Head of caudate nucleus (tissue), 42 donors: Measurements from ENCODE around the gene PPP4R2.
"Not testable (repeated sequence)": the region's sequence is repeated elsewhere in the genome, so short reads cannot be mapped to it uniquely, and the experiment has no call there.

ENCODE experiments used
- DNase-seq, 42 donors: peaks; one replicate each; pipeline versions ENCODE4 v3.0.0 to v3.0.0-alpha.2; 2020 to 2021; ENCODE audit warnings: mixed read lengths in 7 of 42
- intact Hi-C: fragments of 100-400 bp; cut with DNase I; formaldehyde crosslinking; loops from one replicate; pipeline ENCODE4 v1.15.0; 2022

The PPP4R2 gene

DNA sequence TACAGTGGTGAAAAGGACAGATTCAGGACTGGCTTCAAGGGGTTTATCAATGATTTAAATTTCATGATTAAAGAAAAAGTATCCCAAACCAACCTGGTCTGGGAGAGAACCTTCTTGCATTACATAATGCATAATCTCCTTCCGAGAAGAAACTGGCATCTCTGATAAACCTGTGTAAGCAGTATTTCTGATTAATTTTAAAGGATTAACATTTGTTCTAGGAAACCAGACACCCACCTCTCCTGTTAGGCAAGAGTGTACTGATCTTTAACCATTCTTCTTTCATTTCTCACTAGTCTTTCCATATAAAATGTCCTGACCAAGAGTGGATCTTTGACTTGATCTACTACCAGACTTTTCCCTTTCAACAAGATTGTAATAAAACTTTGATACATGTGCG lies 22.8 kb upstream of the PPP4R2 start:
- DNase-seq: no peak
- intact Hi-C loops: no loop called here

GRCh38 chr3:72974956-72975355 lies 21.7 kb upstream of the PPP4R2 start:
- no peak for DNase-seq

DNA sequence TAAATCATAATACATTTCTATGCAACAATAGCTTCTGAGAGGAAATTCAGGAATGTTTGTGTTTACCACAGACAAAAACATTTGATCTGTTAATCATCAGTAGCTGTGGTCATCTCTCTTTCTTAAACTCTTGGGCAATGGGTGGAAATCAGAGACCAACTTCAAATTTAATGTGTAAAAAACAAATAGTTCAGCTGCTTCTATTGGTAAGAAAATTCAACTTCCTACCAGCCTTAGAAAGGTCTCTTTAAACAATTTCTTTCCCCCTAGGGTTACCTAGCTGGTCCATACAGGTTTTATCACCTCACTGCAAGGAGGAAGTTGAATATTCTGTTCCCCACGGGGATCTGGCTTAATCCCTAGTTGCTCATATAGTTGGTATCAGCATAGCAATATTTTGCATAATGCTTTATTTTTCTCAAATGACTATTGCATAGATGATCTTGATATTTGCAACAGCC lies 20.3 kb upstream of the PPP4R2 start:
- intact Hi-C loops: no loop called here
- no peak for DNase-seq

More at GRCh38 chr3:72974956-72975355, 21.7 kb upstream of the PPP4R2 start:
- intact Hi-C loops: no loop called here

DNA sequence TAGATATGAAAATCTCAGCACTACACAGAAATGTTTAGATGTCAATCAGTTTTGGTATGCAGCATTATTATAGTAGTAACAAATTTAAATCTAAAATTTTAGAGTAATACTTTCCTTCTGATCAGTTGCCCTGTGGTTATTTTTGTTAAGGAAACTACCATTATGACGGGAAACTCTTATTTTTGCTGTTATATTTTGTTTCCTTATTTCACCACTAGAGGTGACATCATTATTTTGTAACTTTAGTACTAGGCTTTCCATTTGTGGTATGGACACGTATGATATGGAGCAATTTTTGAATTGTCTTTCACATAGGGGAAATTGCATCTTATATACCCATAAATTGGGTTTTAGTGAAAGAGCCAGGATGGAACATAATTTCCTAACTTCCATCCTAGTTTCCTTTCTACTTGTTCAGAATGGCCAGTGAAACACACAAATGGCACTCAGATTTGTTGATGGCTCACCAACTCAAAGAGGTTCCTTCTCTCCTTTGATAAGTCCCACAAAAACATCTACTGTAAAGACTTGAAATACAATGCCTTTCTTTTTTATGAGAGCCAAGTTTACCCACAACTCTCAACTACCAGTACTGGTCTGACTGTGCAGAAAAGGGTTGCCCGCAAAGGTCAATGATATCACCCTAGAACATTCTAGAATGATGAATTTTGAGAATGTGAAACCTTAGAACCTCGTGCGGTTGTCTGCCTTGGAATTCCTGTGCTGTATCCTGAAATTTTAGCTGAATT lies 19.4 kb upstream of the PPP4R2 start:
- DNase-seq: peak in 1 of 42 donors; percentile 7
- intact Hi-C loops: no loop called here

DNA sequence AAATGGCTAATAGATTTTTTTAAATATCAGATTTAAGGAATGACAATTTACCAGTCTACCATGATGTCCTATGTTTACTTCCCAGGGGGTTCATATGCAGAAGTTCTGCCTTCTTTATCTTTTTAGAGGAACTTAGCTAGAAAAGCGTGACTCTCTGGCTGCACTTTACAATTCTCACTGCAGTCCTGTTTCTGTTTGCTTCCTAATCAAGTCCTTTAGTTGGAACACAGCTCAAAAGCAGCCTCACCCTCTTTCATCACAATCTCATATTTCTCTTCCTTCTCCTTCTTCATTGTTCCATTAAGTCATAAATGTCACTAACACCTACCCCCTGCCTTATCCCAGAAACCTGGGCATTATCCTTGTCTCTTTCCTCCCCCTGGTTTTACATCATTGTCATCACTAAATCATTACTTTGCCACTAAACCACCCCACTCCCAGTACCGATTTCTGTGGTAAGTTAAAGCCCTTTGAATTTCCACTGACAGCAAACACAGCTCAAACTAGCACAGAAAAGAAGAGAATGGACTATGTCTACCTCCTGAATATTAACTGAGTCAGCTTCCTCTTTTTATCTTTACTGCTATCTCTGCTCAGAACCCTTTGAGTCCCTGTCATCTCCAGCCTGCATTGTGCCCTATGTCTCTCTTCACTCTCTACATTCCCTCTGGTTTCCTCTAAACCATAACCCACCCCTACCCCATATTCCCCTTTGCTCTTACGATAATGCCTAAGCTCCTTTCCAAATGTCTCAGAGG lies 13.8 kb upstream of the PPP4R2 start:
- intact Hi-C loops: no loop called here
- peak in 2 of 42 donors; percentile 0 to 20 for DNase-seq

- intact Hi-C loops: no loop called here
Observed at GRCh38 chr3:72985576-72985975, 11.0 kb upstream of the PPP4R2 start.

GRCh38 chr3:72990701-72991395 lies 5.8 kb upstream of the PPP4R2 start:
- DNase-seq: no peak
- intact Hi-C loops: loop anchor here (10.0 kb wide), 1 partner anchor 64 kb away; no protein-coding TSS in a partner anchor

More at GRCh38 chr3:72985576-72985975, 11.0 kb upstream of the PPP4R2 start:
- no peak for DNase-seq

GRCh38 chr3:72991522-72991921 lies 5.1 kb upstream of the PPP4R2 start:
- intact Hi-C loops: loop anchor here (10.0 kb wide), 1 partner anchor 63 kb away; no protein-coding TSS in a partner anchor
- DNase-seq: peak in 4 of 42 donors; percentile 15 to 55 (median 34)

DNA sequence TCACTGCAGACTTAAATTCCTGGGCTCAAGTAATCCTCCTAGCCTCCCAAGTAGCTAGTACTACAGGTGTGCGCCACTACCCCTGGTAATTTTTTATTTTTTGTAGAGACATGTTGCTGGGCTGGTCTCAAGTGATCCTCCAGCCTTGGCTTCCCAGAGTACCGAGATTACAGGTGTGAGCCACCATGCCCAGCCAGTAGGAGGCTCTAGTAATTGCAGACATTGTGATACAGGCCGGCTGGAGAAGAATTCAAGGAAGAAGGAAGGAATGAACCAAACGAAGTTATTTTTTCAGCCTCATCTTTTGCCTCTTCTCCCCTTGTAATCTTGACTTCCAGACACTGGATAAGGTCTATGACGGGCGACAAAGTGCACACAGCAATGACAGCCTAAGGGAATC lies 3.2 kb upstream of the PPP4R2 start:
- intact Hi-C loops: loop anchor here (10.0 kb wide), 1 partner anchor 61 kb away; no protein-coding TSS in a partner anchor
- no peak for DNase-seq

DNA sequence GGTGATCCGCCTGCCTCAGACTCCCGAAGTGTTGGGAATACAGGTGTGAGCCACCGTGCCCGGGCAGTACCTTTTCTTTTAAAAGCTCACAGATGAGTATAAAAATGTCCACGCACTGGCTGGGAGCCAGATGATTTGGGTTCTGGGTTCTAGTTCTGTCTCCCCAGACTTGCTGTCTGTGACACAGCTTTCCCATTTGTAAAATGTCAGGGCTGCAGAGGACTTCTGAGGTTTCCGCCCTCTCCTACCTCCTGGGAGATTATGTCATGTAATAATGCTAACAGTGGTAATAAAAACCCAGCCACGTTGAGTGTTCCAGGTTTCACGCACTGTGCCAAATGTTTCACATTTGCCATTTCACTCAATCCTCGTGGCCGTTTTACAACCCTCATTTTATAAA lies 1.3 kb upstream of the PPP4R2 start:
- DNase-seq: peak in 3 of 42 donors; percentile 7 to 23 (median 12)
- intact Hi-C loops: loop anchor here (5.0 to 10.0 kb wide), 2 partner anchors 58 to 59 kb away; no protein-coding TSS in a partner anchor

GRCh38 chr3:72996121-72996472 lies 514 bp upstream of the PPP4R2 start:
- intact Hi-C loops: loop anchor here (5.0 to 10.0 kb wide), 2 partner anchors 59 kb away; no protein-coding TSS in a partner anchor
- peak in 13 of 42 donors; percentile 7 to 35 (median 14) for DNase-seq

DNA sequence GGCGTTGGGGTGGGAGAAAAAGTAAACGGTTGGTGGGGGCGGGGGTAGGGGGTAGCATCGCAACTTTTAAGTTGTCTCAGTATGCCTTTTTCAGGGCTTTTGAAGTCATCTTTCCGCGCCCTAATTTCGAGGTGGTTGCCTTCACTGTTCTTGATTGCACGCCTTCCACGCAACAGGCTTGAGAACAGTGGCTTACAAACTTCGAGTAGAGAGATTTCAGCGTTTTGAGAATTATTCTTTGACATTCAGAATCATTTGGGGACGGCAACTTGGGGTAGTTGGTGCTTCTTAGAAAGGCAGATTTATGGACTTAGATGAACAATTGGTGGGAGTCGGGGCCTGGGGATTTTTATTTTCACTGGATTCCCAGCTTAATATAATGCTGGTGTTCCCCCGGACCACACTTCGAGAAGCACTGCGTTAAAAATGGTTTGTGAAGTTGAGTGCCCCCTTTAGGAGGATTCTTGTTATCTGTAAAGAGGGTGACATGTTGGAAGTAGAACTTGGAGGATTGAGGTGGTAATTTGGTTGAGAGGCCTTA lies 880 bp downstream of the PPP4R2 start:
- intact Hi-C loops: loop anchor here (5.0 to 10.0 kb wide), 2 partner anchors 57 to 60 kb away; no protein-coding TSS in a partner anchor
- peak in 21 of 42 donors; percentile 12 to 66 (median 27) for DNase-seq

GRCh38 chr3:72998466-72998865 lies 1.9 kb downstream of the PPP4R2 start:
- intact Hi-C loops: loop anchor here (5.0 to 10.0 kb wide), 2 partner anchors 56 to 61 kb away; no protein-coding TSS in a partner anchor
- no peak for DNase-seq

GRCh38 chr3:72999951-73000350 lies 3.3 kb downstream of the PPP4R2 start:
- intact Hi-C loops: loop anchor here (5.0 to 10.0 kb wide), 2 partner anchors 55 to 63 kb away; no protein-coding TSS in a partner anchor

DNA sequence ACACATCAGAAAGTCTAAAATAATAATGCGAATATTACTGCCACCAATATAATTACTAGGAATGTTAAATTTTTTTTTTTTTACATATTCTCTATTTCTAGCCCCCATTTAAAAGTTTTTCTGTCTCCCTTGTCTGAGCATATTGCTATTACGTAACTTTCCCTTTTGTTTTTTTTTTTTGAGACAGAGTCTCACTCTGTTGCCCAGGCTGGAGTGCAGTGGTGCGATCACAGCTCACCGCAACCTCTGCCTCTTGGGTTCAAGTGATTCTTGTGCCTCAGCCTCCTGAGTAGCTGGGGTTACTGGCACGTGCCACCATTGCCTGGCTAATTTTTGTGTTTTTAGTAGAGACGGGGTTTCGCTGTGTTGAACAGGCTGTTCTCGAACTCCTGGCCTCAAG lies 6.4 kb downstream of the PPP4R2 start:
- DNase-seq, intact Hi-C loops: not testable (repeated sequence)

More at GRCh38 chr3:72999951-73000350, 3.3 kb downstream of the PPP4R2 start:
- no peak for DNase-seq

DNA sequence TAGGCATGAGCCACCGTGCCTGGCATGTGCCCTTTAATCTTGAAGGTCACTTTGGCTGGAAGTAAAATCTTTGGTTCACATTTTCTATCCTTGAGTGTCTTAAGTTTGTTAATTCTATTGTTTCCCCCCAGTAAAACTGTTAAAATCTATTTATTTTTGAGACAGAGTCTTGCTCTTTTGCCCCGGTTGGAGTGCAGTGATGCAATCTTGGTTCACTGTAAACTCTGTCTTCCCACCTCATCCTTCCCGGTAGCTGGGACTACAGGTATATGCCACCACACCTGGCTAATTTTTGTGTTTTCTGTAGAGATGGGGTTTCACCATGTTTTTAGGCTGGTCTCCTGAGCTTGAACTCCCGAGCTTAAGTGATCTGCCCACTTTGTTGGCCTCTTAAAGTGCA lies 7.7 kb downstream of the PPP4R2 start:
- DNase-seq: no peak
- intact Hi-C loops: no loop called here

DNA sequence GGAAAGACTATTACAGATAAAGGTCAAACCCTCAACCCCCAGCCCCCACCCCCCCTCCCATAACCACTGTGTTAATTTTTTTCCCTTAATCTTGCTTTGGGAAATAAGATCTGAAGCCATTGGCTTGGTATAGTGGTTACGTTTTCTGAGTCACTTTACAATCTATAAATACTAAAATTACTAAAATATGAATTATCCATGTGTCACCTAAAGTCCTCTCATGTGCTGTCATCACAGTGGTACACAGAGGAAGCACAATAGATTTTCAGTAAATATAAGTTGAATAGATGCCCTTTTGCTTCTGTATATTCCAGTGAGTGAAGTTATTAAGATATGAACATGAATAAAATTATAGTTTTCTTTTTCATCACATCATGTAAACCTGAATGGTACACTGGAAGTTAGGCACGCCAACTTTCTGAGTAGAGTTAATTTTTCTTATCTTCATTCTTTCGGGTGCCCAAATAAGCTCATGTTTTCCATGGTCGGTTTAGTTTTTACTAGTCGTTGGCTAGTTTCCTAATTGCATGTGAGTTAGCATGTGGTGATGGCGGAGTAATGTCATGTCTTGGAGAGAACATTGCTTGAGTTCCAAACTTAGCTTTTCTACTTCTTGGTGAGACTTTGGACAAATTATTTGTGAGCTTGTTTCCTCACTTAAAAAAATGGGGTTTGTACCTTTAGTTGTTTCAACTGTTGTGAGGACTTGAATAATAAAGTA lies 11.5 kb downstream of the PPP4R2 start:
- no peak for DNase-seq
- intact Hi-C loops: no loop called here

GRCh38 chr3:73009008-73009407 lies 12.4 kb downstream of the PPP4R2 start:
- intact Hi-C loops: no loop called here
- no peak for DNase-seq
